Hematopoietic multipotent progenitor cell treated with erythropoietin and hydrocortisone succinate and interleukin-3 and kit ligand, for 6 days (in vitro differentiated cells): ENCODE data around the gene AIRE.
"Not testable (repeated sequence)": the region's sequence is repeated elsewhere in the genome, so short reads cannot be mapped to it uniquely, and the experiment has no call there.

ENCODE experiments used
- DNase-seq: peaks from one replicate; pipeline ENCODE4 v3.0.0-alpha.2; 2015

The AIRE gene

DNA sequence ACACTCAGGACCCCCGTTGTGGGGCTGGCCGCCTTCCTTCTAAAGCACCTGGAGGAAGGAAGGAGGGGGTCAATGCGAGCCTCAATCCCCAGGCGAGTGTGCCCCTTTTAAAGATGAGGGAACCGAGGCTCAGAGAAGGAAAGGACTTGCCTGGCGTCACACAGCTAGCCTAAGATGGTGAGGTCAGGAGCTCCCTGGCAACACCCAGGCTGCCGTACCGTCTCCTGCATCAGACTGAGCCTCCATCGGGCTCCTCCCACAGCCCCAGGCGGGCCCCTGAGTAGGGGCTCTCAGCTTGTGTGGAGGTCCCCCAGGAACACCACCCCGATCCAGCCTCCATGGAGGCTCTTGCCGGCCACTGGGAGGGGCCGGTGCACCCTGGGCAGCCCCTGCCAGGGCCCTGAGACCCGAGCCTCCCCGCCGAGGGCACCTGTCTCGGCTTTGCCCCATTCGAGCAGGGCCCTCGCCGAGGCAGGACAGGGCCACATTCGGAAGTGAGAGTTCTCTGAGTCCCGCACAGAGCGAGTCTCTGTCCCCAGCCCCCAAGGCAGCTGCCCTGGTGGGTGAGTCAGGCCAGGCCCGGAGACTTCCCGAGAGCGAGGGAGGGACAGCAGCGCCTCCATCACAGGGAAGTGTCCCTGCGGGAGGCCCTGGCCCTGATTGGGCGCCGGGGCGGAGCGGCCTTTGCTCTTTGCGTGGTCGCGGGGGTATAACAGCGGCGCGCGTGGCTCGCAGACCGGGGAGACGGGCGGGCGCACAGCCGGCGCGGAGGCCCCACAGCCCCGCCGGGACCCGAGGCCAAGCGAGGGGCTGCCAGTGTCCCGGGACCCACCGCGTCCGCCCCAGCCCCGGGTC is at the start of gene AIRE:
AIRE (plus strand) TSS at position 739 of the 855 bp plus-strand sequence. CDS start 131 bp downstream, outside the sequence.
- no peak for DNase-seq

DNA sequence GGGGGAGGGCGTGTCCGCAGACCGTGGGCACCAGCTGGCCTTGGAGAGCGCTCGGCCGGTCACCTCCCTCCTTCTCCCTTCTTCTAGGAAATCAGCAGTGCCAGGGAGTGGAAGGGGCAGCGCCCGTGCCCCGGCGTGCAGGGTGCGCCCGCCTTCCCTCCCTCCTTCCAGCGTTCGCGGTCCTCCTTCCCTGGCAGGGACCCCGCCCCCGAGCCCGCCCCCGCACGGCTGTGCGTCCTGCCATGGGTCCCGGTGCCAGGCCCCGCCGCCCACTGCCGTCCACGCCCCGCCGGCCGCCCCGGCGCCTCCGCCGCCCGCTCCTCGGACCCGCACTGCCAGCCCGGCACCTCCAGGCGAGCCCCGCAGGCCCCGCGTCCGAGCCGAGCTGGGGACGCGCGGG is 45.3 kb upstream of the AIRE start:
- DNase-seq: not testable (repeated sequence)

DNA sequence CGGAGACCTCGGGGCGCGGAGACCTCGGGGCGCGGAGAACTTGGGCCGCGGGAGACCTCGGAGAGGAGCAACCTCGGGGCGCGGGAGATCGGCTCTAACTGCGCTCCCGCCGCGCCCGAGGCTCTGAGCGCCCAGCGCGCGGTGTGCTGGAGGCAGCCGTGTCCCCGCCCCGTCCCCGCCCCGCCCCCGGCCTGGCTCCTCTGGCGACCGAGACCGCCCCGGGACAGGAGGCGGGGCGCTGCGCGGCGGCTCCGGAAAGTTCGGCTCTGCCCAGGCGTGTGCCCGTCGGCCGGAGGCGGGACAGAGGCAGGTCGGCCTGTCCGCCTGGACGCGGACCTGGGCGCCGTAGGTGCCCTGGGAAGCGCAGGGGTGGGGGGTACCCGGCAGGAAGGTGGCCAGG is 44.8 kb upstream of the AIRE start, which contains the start of gene ICOSLG:
ICOSLG (minus strand) TSS at position 102 of the 400 bp plus-strand sequence. CDS start 126 bp downstream, outside the sequence.
- DNase-seq: not testable (repeated sequence)

DNA sequence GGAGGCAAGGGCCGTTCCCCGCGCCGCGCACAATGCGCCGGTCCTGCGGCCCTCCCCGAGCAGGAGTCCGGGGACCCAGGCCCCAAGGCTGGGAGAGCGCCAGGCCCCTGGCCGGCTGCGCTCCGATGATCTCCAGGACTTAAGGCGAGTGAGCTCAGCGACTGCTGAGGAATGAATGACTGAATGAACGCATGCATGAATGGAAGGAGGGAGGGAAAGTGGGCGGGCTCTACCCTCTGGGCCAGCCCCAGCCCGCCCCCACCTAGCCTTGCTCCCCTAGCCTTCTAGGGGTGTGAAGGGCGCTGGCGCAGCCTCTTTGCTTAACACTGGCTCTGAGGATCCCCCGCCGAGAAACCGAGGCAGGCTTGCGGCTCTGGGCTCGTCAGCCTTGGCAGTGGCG is 44.4 kb upstream of the AIRE start:
- not testable (repeated sequence) for DNase-seq

DNA sequence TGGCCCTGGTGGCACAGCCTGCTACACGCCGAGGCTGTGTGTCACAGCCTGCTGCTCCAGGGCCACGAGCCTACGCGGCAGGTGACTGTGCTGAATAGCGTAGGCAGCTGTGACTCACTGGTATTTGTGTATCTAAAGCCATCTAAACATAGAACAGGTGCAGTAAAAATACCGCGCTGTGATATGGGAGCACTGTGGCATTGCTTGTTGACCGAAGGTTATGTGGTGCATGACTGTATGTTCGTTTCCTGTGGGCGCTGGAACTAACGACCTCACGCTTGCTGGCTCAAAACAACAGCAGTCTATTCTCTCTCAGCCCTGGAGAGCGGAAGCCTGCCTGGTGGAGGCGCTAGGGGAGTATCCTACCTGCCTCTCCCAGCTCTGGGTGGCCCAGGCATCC is 41.7 kb upstream of the AIRE start:
- not testable (repeated sequence) for DNase-seq

DNA sequence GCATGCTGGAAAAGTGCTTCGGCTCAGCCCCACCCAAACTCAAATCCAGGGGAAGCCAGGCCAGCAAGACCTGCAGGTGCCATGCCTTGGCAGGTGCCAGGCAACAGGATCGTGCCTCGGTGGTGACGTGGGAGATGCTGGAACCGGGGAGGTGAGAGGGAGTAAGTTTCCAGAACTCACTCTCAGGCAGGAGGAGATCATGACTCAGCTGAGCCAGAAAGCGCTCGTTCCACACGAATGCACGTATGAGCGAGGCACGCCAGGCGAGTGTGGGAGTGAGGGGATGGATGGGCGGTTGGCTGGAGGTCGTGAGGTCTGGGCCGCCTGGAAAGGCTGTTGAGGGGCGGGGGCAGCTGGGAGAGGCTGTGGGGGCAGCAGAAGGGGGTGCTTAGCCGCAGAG is 37.8 kb upstream of the AIRE start:
- DNase-seq: not testable (repeated sequence)

DNA sequence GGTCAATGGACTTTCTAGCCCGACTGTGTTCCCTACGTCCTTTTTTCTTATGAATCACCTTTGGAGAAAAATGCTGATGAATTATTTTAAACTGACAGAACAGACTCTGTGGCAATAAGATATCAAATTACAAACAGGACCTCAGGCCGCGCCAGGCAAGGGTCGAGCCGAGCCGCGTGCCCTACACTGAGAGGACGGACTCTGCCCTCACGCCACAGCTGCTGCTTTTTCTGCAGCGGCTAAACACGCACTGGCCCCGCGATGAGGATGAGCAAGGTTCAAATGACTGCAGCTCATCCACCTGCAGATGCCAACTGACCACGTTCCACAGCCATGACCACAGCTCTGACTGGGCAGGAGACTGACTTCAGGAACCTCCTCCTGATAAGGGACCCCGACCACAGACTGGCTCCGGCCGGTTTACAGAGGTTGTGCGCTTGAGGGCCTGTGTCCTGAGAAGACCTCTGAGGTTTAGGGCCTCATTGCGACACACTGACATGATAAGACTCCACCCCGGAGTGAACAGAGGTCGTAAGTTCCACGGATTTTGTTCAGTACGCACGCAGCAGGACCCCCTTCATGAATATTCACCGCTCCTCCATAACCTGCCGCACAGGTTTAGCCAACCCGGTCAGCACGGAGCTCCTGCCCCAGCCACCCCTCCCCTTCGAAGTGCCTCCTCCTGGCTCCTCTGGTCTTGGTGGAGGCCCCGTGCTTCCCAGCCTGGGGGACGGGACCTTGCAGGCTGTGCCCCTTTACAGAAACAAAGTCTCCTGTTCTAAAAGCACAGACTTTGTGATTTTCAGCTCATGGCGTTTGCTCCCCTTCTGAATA is 36.3 kb upstream of the AIRE start:
- DNase-seq: not testable (repeated sequence)

DNA sequence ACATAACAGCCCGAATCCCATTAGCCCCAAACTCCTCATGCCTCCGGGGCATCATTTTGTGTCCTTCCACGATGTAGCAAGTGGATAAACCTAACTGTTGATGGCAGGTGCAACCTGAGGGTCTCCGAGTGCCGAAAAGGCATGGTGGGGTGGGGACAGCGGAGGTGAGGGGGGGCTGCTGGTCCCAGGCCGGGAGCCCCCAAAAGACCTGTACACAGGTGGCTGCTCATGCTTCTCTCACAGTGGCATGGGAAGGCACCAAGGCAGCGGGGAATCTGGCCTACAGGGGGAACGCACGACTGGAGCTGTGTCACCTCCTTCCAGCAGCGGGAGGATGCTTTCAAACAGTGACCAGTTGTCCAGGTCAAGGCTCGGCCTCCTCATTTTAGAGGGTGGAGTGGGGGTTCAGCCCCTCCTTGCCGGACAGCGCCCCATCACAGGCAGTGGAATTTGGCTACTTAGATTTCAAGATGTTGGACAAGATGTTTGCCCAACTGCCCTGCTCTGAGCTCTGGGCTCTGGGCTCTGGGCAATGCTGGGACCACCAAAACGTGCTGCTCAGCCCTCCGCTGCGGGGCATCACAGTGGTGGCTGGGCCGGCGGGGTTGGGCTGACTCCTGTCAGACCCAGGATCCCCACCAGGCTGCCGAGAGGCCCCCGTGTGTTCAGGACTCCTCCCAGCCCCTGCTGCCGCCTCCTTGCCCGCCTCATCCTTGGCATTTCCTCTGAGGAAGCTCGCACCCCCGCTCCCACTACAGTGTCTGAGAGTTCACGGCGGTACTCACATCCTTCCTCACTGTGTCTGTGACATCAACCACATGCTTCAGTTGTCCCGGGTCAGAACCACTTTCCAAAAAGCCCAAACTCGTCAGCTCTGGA is 31.6 kb upstream of the AIRE start:
- no peak for DNase-seq

DNA sequence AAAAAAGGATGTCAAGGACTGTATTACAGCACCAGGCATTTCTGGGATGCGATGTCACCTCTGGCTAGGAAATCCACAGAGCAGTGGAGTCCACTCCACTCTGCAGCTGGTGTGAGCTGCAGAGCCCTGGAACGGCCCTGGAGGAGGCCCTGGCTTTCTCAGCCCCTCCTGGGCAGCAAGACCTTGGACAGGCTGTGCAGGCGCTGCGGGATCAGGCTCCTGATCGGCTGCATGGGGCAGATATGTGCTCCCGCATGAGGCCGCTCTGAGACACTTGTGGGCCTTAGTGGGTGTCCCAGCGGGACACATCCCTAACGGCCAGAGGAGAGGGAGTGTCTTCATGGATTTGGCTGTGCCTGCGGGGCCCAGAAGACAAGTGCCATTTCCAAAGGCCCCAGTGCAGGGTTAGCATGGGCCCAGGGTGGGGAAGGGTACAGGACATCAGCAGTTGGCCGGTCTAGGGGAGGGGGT is 30.1 kb upstream of the AIRE start:
- no peak for DNase-seq

DNA sequence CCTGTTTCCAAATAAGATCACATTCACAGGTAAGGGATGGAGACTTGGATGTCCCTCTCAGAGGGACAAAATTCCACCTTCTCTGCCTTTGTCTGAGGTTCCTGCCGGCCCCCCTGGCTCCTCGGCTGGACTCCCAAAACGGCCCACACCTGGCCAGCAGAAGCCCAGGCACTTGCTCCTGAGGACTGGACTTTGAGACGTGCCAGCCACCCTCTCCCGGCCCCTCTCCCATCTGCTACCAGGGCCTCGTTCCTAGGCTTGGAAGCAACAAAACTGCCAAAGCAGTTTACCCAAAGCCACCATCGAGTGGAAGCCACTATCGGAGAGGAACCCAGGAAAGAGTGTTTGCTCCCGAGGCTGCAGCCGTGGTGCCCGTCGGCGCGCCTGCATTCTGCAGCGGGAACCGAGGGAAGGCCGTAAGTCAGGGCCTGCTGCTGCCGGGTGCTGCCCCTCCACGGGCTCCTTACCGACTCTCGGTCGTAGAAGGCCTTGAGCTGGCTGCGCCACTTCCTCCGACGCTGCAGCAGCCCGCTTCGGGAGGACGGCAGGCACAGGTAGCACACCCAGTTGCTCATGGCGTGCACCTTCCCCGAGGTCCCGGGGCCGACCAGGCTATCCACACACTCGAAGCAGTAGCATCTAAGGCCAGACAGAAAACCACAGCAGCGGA is 27.5 kb upstream of the AIRE start:
- no peak for DNase-seq

DNA sequence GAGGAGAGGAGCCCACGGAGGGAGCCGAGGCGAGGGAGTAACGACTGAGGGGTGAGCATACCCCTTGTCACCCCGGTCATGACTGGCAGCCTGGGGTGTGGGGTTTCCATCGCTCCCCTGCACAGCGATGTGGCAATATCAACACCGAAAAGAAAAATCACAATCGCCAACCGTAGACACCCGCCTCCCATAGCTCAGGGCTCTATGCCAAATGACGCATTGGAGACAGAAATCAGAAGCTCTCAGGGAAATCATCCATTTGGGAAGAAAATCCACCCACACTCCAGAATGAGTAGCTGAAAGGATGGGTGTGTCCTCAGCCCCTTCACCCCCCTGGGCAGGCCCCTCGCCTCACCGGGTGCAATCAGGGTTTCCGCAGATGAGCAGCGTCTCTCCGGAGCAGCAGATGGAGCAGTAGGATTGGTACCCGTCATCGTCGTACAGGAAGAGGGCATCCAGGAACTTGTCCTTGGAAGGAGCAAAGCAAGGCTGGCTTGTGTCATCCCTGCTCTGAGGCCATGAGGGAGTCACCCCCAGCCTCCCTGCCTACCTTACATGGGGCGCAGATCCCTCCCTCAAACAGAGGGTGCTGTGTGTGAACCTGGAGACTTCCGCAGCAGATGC is 26.5 kb upstream of the AIRE start:
- no peak for DNase-seq

DNA sequence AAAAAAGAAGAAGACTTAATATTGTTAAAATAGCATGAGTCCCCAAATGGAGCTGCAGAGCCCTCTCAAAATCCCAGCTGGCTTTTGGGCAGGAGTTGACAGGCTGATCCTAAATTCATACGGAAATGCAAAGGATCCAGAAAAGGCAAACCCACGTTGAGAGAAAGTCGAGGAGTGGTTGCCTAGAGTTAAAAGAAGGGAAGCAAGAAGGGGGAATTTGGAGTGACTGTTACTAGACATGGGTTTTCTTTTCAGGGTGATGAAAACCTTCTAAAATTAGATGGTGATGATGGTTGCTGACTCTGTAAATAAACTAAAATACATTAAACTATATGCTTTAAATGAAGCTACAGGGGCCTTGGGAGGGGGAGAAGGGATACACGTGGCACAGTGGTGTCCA is 25.6 kb upstream of the AIRE start:
- DNase-seq: no peak

DNA sequence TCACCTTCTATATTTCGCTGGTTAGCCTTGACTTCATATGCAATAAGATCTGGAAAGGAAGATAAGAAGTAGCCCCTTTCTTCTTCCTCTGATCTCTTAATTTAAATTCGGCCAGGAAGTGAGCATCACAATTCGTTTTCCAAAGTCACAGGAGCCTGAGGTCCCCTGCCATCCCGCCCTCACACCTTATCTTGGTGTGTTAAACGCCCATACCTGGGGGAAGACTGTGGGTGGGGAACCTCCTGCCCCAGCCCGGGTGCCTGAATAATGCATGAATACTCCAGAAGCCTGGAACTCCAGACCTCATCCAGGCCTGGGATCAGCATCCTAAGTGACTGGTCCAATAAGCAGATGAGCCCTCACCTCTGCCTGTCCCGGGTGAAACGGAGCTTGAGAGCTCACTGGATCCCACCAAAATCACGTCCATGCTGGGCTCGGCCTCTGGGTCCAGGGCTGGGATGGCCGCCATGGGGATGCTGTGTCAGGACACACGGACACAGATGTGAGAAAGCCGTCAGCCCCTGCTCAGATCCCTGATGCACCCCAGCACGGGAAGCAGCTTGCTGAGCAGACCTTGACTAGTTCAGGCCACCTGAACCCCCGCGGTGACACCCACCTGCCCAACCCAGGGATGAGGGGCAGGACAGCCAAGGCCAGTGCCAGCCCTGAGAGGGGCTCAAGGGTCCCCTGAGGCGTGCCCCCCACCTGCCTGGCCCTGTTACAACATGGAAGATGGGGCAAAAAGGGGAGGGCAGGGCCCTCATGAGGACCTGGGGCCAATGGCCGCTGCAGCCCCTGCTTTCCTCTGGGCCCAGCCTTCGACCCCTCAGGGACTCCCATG is 24.7 kb upstream of the AIRE start:
- no peak for DNase-seq

DNA sequence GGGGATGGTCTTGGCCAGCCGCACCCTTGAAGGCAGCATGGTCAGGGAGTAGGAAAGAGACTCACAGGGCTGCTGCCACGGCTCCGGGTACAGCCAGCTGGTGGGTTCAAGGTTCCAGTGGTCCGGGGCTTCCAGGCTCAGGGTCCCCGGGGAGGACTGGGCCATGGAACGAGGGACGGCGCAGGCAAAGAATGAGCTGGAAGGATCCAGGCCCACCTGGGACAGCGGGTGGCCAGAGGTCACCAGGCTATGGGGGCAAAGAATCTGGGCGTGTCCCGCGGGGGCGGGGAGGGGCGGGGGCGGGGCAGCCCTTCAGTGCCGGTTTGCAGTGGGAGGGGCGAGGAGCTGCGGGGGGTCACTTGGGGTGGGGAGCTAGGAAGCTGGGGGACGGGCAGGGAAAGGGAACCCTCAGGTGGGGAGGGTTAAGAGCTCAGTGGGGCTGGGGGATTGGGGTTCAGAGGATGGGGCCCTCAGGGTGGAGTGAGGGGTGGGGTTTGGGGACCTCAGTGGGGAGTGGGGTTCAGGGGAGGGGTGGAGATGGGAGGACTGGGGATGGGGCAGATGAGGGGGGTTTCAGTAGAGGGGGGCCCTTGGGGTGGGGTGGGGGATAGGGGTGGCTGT is 23.9 kb upstream of the AIRE start, which contains the start of gene DNMT3L:
DNMT3L (minus strand) TSS at position 223 of the 621 bp plus-strand sequence. CDS start 638 bp downstream, outside the sequence.
- DNase-seq: no peak

DNA sequence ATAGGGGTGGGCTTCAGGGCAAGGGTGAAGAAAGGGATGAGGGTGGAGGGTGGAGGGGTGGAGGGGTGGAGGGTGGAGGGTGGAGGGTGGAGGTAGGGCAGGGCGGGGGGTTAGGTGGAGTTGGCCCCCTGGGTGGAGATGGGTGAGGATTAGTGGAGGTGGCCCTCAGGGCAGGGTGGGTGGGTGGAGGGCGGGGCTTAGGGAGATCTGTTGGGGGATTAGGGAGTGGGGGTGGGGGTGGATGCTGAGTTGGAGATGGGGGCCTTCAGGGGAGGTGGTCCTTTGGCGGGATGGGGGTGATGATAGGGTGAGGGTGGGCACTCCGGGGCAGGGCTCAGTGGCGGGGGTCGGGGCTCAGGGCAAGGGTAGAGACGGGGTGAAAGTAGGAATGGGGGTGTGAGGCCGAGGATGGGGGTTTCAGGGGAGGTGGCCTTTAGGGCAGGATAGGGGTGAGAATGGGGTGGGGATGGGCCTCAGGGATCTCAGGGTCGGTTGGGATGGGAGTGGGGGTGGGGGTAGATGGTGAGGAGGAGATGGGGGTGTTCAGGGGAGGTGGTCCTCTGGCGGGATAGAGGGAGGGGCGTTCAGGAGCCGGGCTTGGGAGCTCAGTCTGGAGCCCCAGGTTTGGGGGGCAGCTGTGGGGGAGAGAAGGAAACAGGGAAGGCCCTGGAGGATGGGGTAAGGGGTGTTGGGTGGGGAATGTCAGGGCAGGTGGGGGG is 23.2 kb upstream of the AIRE start:
- DNase-seq: no peak

DNA sequence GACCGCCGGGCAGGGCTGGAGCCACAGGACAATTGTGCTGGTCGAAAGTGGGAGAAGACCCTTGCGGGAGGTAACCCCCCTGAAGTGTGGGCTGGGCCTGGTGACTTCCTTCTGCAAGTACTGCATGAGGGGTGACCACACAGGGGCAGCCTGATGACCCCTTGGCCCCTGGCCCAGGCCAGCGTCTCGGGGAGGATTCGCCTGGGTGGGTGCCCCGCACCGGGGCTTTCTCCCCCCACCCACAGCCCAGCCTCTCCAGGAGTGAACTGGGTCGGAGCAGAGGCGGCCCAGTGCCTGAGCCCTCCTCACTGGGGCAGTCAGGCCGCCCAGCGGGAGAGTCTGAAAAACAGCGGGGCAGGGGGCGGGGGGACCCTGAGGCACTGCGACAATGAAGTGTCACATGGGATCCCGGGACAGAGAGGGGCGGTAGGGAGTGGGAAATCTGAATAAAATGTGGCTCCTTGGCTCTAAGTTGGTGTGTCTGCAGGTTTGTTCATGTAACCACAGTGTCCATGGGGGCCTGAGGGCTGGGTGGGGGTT is 22.4 kb upstream of the AIRE start:
- no peak for DNase-seq

DNA sequence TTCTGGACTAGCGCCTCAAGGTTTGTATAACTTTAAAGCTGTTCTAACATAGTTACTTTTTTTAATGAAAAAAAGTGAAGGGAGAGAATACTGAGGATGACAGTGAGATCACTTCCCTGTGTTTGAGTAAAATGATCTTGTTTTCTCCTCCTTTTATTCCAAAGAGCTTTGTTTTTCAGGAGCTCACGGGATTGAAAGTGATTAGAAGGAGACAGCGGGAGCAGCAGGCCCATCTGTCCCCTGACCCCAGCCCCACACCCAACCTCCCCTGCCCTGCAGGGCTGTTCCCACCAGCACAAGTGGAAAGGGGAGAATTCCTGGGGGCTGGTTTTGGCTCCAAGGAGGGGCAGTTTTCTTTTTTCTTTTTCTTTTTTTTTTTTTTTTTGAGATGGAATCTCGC is 21.9 kb upstream of the AIRE start:
- DNase-seq: no peak

DNA sequence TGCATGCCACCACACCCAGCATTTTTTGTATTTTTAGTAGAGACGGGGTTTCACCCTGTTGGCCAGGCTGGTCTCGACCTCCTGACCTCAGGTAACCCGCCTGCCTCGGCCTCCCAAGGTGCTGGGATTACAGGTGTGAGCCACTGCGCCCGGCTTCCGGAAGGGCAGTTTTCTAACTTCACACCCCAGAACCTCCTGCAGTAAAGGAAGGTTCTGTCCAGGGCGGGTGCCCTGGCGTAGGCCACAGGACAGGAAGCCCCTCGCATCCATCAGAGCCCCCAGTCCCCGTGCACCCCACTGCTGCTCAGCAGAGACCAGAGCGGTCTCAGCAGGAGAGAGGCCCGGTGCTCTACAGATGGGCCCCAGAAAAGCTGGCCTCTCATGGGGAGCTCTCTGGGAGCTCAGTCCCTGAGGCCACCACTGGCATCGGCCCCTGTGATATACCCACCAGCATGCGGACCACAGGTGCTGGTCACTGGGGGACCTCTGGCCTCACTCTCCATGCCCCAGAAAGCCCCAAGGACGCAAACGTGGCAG is 19.9 kb upstream of the AIRE start:
- no peak for DNase-seq
